NCI-H69 (cell line): Measurements from ENCODE around the gene HIRA.

Experiments used
- DNase-seq: peaks from one replicate; lab custom pipeline; 2025; lab: John Stamatoyannopoulos, UW

The HIRA gene

GRCh38 chr22:19407649-19408606 lies 23.6 kb downstream of the HIRA start:
- peak; percentile 90 for DNase-seq

- no peak for DNase-seq
Measured at GRCh38 chr22:19406846-19407245, 24.7 kb downstream of the HIRA start.

- DNase-seq: no peak
Measured at GRCh38 chr22:19406281-19406811, 25.2 kb downstream of the HIRA start.

GRCh38 chr22:19405652-19406051 lies 25.9 kb downstream of the HIRA start:
- DNase-seq: no peak

- no peak for DNase-seq
Measured at GRCh38 chr22:19405133-19405532, 26.4 kb downstream of the HIRA start.

- DNase-seq: no peak
Measured at GRCh38 chr22:19404676-19405075, 26.9 kb downstream of the HIRA start.

- DNase-seq: no peak
Measured at GRCh38 chr22:19402642-19403191, 28.8 kb downstream of the HIRA start.

GRCh38 chr22:19401483-19401882 lies 30.1 kb downstream of the HIRA start:
- DNase-seq: no peak

GRCh38 chr22:19400881-19401280 lies 30.7 kb downstream of the HIRA start:
- no peak for DNase-seq

- no peak for DNase-seq
Measured at GRCh38 chr22:19398652-19399051, 32.9 kb downstream of the HIRA start.

GRCh38 chr22:19398206-19398605 lies 33.3 kb downstream of the HIRA start:
- peak; percentile 62 for DNase-seq

- no peak for DNase-seq
Measured at GRCh38 chr22:19397734-19398104, 33.8 kb downstream of the HIRA start.

- DNase-seq: peak; percentile 19
Measured at GRCh38 chr22:19396934-19397733, 34.4 kb downstream of the HIRA start.

GRCh38 chr22:19396561-19396933 lies 35.0 kb downstream of the HIRA start:
- DNase-seq: peak; percentile 24

GRCh38 chr22:19395276-19395675 lies 36.3 kb downstream of the HIRA start:
- no peak for DNase-seq

- no peak for DNase-seq
Measured at GRCh38 chr22:19394274-19395050, 37.1 kb downstream of the HIRA start.

GRCh38 chr22:19393704-19394103 lies 37.8 kb downstream of the HIRA start:
- no peak for DNase-seq

GRCh38 chr22:19387575-19387974 lies 44.0 kb downstream of the HIRA start:
- no peak for DNase-seq

GRCh38 chr22:19387038-19387437 lies 44.5 kb downstream of the HIRA start:
- DNase-seq: no peak

- no peak for DNase-seq
Measured at GRCh38 chr22:19386248-19386647, 45.3 kb downstream of the HIRA start.

GRCh38 chr22:19385221-19385906 lies 46.2 kb downstream of the HIRA start:
- DNase-seq: no peak
